Liver (tissue), 2 donors: ENCODE measurements around the gene CD8A.

ENCODE experiments used
- CTCF ChIP-seq: fragments of 150-350 bp; IDR thresholded peaks from 2 replicates; pipeline ENCODE4 v1.5.1; 2017; ENCODE audit warnings: improper control_type of control experiment, low read depth, low read length; ENCODE audit not compliant: missing input control
- ZBTB33 ChIP-seq: IDR thresholded peaks from 2 replicates; pipeline ENCODE4 v1.6.1; 2016; ENCODE audit warnings: antibody characterized with exemption
- TF ChIP-seq, protein P1 (sequence below): IDR thresholded peaks from 2 replicates; pipeline ENCODE4 v1.6.1; 2016; ENCODE audit warnings: antibody characterized with exemption
- donor health status: healthy.

DNA sequence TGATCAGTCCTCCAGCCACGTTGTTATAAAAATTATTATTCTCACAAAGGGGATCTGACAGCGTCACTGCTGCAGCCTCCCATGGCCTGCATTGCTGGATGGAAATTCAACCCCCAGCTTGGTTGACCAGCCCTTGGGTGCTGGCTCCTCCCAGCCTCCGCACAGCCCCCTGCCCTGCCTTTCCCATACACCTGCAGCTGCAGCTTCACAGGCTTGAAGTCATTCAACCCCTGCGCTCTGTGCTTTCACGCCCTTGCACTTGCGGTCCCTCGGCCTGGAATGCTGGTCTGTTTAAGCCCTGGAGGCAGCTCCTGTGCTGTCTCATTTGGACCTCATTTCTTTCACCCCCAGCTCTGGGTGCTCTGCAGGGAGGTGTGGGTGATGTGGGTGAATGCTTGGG, 860 bp upstream of the CD8A start:
- TF ChIP-seq CTCF (no peak), ZBTB33 (no peak)
- TF ChIP-seq, protein P1, sequence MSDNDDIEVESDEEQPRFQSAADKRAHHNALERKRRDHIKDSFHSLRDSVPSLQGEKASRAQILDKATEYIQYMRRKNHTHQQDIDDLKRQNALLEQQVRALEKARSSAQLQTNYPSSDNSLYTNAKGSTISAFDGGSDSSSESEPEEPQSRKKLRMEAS = no peak
